Colon (tissue), 2 donors: ENCODE results near the gene HBG2.
"Not testable (repeated sequence)": the region's sequence is repeated elsewhere in the genome, so short reads cannot be mapped to it uniquely, and the experiment has no call there.

Experiments used
- FAIRE-seq: peaks from 2 replicates; lab custom pipeline; 2012; peaks lifted over from hg19 to GRCh38; lab: Jason Lieb, UNC
- donor health status: control.
- donor health status: control.

The HBG2 gene

GRCh38 chr11:5249807-5250396, 4.7 kb downstream of the HBG2 start, which contains the start of gene HBG1:
HBG1 (minus strand) TSS chr11:5249857; CDS start chr11:5249804, 53 bp downstream.
- FAIRE-seq, result not testable (repeated sequence)

DNA sequence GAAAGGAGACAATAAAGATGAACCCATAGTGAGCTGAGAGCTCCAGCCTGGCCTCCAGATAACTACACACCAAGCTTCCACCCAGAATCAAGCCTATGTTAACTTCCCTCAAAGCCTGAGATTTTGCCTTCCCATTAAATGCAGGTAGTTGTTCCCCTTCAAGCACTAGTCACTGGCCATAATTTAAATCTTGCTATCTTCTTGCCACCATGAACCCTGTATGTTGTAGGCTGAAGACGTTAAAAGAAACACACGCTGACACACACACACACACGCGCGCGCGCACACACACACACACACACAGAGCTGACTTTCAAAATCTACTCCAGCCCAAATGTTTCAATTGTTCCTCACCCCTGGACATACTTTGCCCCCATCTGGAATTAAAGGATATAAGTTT, 6.1 kb downstream of the HBG2 start:
- FAIRE-seq, result not testable (repeated sequence)

DNA sequence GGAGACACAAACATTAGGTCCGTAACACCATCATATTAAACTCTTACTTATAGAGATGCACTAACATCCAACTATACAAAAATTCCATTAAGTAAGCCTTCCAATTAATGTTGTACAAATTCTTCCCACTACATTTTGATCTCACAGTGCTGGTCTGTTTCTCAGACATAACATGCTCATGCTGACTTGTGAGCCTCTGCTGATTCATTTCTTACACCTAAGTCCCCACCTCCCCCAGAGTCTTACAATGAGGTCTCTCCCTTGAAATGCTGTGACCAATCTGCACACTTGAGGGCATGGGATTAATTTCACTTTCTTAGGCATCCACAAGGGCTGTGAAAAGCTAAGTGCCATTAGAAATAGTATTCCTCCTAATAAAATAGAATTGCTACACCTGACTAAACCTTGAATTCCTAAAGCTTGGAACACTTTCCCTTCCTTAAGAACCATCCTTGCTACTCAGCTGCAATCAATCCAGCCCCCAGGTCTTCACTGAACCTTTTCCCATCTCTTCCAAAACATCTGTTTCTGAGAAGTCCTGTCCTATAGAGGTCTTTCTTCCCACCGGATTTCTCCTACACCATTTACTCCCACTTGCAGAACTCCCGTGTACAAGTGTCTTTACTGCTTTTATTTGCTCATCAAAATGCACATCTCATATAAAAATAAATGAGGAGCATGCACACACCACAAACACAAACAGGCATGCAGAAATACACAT, 6.9 kb downstream of the HBG2 start:
- no peak for FAIRE-seq

GRCh38 chr11:5246772-5247471, 7.7 kb downstream of the HBG2 start:
- no peak for FAIRE-seq

DNA sequence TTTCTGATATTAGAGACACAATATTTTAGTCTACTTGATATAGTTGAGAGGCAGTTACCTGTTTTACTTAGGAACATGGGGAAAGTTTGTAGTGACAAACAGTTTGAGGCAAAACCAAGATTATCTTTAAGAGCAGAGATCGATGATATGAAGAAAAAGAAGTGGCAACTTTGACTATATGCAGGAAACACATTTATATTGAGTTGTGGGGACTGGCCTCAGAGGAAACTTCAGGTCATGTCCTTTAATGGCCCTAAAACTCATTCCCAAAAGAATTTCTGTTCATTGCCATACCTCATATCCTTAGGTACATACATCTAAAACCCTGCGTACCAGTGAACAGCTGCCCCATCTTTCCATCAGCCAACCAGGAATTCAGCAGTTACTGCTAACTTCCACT, 9.4 kb downstream of the HBG2 start:
- FAIRE-seq, result no peak

DNA sequence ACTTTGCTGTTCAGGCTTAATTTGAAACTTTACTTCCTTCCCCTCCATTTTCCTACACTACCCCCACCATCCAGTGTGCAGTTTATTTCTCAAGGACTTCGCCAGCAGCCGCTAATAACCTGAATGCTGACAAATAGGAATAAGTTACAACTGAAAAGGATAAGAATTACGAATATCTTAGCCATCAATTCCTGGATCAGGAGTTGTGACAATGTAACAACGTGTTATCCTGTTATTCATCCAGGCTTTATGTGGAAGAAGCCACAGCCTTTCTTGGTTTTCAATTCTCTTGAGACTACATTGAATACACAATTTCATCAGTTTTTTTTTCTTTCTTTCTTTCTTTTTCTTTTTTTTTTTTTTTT, 10.8 kb downstream of the HBG2 start:
- FAIRE-seq, result no peak

- FAIRE-seq, result no peak
Measured at GRCh38 chr11:5242933-5243815, 11.4 kb downstream of the HBG2 start.

DNA sequence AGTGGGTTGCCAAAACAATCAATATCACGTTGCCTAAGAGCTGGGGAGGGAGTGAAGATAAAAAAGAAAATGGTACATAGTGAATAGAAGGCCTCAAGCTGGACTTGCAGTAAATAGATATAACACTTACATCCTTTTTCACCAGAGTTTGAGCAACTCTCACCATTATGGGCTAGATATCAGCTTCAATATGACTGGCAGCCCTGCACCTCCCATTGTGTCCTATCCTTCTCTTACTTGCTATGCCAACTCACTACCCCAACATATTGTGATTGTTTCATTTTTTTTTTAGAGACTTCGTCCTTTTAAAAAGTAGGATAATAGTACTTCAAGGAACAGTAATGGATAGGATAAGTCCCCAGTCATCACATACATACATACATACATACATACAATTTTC, 12.4 kb downstream of the HBG2 start:
- FAIRE-seq, result no peak

GRCh38 chr11:5241458-5241857, 13.1 kb downstream of the HBG2 start:
- no peak for FAIRE-seq

DNA sequence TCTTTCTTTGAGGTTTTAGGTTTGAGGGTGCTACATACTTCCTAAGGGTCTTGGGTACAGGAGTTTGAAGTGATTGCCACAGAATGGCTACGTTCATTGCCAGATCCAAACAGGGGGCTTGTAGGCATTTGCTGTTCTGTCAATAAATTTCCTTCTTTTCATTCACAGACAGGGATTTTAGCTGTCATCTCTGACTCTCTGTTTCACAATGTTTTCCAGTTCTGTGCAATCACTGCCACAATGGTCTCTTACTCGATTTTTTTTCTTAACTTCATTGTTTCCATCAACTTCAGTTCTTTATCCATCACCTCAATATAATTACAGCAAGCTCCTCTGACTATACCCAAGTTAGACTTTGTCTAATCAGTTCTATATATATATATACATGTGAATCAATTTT, 14.1 kb downstream of the HBG2 start:
- FAIRE-seq, result no peak

GRCh38 chr11:5240056-5240455, 14.5 kb downstream of the HBG2 start:
- no peak for FAIRE-seq

GRCh38 chr11:5239046-5239445, 15.5 kb downstream of the HBG2 start:
- no peak for FAIRE-seq

GRCh38 chr11:5238486-5238885, 16.1 kb downstream of the HBG2 start:
- FAIRE-seq, result no peak

DNA sequence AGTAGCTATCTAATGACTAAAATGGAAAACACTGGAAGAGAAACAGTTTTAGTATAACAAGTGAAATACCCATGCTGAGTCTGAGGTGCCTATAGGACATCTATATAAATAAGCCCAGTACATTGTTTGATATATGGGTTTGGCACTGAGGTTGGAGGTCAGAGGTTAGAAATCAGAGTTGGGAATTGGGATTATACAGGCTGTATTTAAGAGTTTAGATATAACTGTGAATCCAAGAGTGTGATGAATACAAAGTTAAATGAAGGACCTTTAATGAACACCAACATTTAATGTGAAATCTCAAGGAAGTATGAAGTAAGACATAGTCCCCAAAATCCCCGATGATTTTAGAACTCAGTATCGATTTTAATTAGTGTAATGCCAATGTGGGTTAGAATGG, 17.2 kb downstream of the HBG2 start:
- FAIRE-seq, result no peak

DNA sequence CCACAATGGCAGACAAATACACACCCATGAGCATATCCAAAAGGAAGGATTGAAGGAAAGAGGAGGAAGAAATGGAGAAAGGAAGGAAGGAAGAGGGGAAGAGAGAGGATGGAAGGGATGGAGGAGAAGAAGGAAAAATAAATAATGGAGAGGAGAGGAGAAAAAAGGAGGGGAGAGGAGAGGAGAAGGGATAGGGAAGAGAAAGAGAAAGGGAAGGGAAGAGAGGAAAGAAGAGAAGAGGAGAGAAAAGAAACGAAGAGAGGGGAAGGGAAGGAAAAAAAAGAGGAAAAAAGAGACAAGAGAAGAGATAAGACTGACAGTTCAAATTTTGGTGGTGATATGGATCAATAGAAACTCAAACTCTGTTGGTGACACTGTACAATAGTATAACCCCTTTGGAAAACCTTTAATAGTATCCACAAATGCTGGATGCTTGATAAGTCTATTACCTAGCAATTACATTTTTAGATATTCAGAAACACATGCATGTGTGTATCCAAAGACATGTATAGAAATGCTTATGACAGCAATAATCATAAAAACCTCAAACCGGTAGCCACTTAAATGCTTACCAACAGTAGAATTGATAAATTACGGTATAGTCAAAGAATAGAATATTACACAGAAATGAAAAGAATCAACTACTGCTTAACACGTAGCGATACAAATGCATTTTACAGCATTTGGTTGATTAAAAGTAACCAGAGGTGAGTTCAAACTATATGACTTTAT, 19.1 kb downstream of the HBG2 start:
- FAIRE-seq, result no peak

GRCh38 chr11:5234381-5234834, 20.2 kb downstream of the HBG2 start, which contains the start of gene HBD:
HBD (minus strand) TSS chr11:5234483; CDS start chr11:5234433, 50 bp downstream.
- FAIRE-seq, result no peak

- FAIRE-seq, result no peak
Measured at GRCh38 chr11:5233307-5233706, 21.3 kb downstream of the HBG2 start.

DNA sequence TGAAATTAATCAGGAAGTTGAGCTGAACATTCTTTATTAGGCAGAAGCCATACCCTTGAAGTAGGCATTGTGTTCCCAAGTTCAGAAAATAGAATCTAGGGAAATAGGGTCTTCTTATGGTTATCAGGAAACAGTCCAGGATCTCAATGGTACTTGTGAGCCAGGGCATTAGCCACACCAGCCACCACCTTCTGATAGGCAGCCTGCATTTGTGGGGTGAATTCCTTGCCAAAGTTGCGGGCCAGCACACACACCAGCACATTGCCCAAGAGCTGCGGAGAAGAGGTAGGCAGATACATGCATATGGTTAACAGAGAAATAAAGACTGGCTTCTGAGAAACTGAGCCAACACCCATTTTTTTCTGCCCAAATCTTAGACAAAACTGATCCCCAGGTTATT, 21.8 kb downstream of the HBG2 start:
- FAIRE-seq, result no peak

GRCh38 chr11:5232176-5232575, 22.4 kb downstream of the HBG2 start:
- FAIRE-seq, result no peak

- no peak for FAIRE-seq
Measured at GRCh38 chr11:5231111-5231510, 23.5 kb downstream of the HBG2 start.

- FAIRE-seq, result no peak
Measured at GRCh38 chr11:5230266-5230665, 24.3 kb downstream of the HBG2 start.

- no peak for FAIRE-seq
Measured at GRCh38 chr11:5229796-5230195, 24.8 kb downstream of the HBG2 start.
